NCI-H1417 treated with DMSO at 0.1 percent for 48 hours (cell line): ENCODE results near the gene NGB.
"Not testable (repeated sequence)": the region's sequence is repeated elsewhere in the genome, so short reads cannot be mapped to it uniquely, and the experiment has no call there.

Source experiments
- DNase-seq: peaks from one replicate; lab custom pipeline; 2025; lab: John Stamatoyannopoulos, UW

NGB gene

GRCh38 chr14:77271113-77271710 is at the start of gene NGB:
NGB (minus strand) TSS chr14:77271206; CDS start chr14:77270937, 269 bp downstream.
- no peak for DNase-seq

DNA sequence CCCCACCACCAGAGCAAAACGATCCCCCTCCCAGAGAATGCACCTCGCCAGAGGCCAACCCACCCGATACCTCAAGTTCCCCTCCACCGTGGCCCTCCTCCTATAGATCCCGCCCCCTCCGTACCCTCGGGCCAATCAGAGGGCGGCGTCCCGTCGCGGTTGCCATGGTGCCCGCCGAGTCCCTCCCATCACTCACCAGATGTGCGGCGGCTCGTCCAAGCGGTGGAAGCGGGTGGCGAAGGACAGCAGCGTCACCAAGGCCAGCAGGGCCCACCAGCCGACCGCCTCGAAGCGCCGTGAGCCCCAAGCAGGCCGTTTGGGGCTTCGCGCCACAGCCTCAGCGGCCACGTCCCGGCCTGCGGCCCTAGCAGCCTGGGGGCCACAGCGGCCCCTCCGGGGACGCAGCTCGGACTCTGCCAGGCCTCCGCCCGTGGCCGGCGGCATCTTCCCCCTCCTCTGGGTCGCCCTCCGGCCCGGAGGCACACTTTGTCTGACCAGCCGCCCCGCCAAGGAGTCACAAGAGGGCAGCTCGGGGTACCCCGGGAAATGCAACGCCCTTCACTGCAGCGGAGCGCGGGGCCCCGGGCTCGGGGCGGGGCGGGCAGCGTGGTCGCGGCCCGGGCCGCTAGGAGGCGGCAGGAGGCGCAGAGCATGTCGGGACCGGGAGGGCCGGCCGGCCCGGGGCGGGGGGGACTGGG is 49.4 kb upstream of the NGB start, which contains the start of gene POMT2:
TSS of gene POMT2 (minus strand) at position 646 of the 698 bp plus-strand sequence. CDS start at position 444, 202 bp downstream.
- DNase-seq: peak; percentile 64

DNA sequence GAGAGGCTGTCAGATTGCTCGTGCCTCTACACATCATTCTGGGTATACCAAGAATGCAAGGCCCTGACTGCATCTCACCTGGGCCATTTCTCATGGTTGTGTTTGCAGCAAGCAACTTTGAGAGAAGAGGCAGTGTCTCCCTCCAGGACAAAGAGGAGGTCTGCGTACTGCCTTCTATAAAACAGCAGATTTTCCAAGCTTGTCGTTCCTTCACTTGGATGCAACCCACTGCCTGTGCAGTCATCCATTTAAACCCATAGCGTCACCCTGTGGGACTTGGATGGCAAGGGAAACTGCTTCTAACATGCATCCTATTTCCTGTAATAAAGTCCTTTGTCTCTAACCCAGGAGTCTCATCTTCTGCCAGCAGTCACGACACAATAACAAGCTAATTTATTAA is 48.4 kb upstream of the NGB start:
- DNase-seq: no peak

- not testable (repeated sequence) for DNase-seq
These were observed 47.8 kb upstream of the NGB start for GRCh38 chr14:77318756-77319155.

GRCh38 chr14:77318006-77318553 is 47.1 kb upstream of the NGB start:
- no peak for DNase-seq

DNA sequence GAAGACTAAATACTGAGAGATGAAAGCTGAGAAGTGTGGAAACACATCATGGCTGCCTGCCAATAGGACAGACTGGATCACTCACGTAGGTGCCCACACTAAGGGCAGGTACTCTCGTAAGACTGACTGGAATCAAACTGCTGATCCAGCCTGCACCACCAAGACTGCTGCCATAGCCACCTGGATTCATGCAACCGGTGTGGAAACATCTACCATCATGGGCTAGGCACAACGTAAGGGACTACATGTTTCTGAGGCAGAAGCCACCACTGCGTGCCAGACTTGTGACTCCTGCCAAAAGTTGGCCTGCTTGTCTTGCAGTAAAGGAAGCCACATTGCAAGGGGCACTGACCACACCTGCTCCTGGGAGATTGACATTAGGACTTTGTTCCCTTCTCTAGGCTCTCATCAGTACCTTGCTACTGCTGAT is 45.9 kb upstream of the NGB start:
- no peak for DNase-seq

DNA sequence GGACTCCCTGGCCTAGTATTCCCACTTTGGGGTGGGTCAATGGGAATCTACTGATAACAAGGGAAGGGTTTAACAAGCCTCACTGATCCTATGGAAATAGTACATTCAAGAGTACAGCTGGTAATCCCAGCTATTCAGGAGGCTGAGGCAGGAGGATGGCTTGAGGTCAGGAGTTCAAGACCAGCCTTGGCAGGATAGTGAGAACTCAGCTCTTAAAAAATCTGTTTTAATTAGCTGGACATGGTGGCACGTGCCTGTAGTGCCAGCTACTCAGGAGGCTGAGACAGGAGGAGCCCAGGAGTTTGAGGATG is 45.1 kb upstream of the NGB start:
- DNase-seq: no peak

GRCh38 chr14:77314539-77315457 is 43.8 kb upstream of the NGB start:
- no peak for DNase-seq

DNA sequence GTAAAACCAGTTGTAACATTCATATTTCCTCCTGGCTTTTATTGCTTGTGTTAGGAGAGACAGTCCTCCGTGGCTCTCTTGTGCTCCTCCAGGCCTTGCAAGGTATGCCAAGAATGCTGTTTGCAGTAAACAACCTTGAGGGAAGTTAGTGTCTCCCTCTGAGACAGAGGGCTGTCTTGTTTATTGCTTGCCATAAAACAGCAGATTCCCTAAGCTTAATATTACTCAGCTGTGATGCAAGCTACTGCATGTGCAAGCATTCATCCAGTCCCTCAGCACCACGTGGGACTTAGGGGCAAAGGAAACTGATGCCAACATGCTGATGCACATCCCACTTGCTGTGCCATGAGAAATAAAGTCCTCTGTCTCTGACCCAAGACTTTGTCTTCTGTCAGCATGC is 43.0 kb upstream of the NGB start:
- DNase-seq: no peak

GRCh38 chr14:77313371-77313770 is 42.4 kb upstream of the NGB start:
- no peak for DNase-seq

GRCh38 chr14:77311217-77311616 is 40.2 kb upstream of the NGB start:
- no peak for DNase-seq

GRCh38 chr14:77310026-77310425 is 39.0 kb upstream of the NGB start:
- DNase-seq: no peak

DNA sequence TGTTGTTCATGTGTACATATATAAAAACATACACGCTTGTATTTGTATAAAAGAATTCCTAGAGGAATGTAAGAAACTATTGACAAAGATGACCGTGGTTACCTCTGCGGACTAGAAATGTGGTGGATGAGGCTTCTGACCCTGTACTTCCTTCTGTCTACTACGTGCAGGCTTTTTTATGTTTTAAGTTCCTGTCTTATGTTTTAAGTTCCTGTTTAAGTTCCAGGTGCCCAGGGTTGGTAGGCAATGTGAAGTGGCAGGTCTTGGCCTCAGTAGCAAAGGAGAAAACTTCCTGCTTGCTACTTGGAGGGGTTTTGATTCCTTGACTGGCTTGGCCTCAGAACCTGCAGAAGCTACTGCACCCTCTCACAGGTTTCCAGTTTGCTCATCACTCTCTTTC is 38.1 kb upstream of the NGB start:
- DNase-seq: no peak

GRCh38 chr14:77306851-77307496 is 36.0 kb upstream of the NGB start:
- no peak for DNase-seq

GRCh38 chr14:77306416-77306815 is 35.4 kb upstream of the NGB start:
- DNase-seq: no peak

- no peak for DNase-seq
These were observed 34.7 kb upstream of the NGB start for GRCh38 chr14:77305696-77306095.

- no peak for DNase-seq
These were observed 32.6 kb upstream of the NGB start for GRCh38 chr14:77303417-77304156.

- DNase-seq: no peak
These were observed 31.9 kb upstream of the NGB start for GRCh38 chr14:77302926-77303325.

DNA sequence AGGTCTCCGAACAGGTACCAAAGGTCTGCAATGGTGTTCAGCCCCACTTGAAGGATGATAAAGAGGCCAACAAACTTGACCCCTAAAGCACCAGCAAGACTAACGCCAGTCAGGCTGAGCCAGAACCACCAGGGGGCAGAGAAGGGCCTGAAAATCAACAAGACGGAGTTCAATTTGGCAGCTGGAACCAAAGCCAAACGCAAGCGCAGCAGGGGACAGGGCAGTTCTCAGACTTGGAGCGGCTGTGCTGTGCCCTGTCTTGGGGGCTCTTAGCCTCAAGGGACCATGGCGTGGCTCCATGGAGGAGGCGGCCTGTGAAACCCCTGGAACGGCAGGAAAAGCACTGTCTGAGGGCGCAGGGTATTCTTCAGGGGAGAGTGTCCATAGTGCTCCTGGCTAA is 30.1 kb upstream of the NGB start:
- DNase-seq: no peak

GRCh38 chr14:77299771-77300170 is 28.8 kb upstream of the NGB start:
- no peak for DNase-seq

DNA sequence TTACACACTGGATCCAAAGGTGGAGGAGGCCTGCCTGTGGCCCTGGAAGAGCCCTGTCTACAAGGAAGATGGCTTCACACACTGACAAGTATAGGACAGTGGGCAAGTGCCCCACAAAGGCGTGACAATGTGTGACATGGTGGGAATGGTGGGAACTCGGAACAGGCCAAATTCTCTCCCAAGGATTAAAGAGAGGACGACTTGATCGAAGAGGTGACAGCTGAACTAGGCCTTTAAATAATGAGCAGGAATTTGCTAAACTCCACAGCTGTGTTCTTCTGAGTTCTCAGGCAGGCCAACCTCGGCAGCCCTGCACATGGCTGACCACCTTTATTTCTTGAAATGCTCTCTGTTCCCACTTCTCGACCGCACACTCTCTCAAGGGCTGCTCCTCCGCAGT is 25.9 kb upstream of the NGB start:
- DNase-seq: no peak
